ENCODE measurements around the gene MTHFD1L.

The MTHFD1L gene

DNA sequence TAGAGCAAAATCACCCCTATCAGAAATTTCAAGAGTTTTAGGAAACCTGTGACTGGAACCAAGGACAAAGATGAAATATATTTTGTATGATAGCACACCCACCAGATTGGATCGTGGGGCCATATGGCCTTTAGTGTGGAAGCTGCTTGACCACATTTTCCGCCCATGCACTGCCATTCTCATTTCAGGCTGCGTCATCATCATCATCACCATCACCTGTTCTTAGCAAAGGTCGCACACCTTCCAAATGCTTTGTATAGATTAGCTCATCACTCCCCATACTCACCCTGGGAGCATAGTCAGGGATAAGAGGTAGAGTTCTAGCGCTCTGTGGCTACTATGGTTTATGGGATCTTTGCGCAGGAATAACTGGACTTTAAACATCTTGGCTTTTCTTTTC is 185.7 kb downstream of the MTHFD1L start:
- no peak for DNase-seq

DNA sequence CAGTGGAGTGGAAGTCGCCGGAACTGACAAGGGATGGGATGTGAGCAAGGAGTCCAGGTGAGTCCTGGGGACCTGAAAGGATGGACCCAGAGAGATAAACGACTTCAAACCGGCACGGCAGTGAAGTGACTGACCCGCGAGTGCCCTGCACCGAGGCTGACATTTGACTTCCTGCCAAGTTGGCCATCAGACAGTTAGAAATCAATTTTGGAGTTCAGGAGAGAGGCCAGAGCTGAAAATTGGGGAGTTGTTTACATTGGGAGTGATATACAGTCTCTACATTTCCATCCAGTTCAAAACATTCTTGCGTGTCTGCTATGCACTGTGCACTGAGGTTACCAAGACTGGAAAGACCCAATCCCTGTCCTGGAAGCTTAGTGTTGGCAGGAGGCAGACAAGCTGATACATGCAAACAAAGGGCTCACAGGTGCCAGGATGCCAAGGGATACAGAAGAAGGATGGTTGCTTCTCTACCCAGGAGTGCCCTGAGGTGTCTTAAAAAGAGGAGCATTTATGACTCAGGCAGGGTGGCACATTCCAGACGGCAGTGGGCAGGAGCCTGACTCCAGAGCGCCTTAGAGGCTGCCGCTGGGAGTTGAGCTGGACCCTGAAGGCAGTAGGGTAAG is 186.6 kb downstream of the MTHFD1L start:
- DNase-seq = no peak

DNA sequence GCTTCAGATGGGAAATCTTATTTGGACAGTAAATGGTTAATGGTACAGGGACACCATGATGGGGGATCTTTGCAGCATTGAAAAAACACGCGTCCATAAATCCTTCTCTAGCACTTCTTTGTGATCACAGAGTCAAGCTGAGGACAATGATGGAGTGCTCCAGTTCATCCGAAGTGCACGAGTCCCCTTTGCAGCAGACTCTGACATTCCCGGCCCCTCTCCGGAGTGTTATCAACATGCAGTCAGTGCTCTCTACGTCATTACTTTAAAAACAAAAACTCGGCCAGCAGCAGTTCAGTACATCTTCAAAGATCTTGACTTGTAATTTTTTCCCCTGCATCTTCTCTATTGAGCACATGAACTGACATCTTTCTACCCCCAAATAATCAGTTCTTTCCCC is 188.8 kb downstream of the MTHFD1L start:
- no peak for DNase-seq

- no peak for DNase-seq
These were observed 190.9 kb downstream of the MTHFD1L start for GRCh38 chr6:151056230-151056907.

DNA sequence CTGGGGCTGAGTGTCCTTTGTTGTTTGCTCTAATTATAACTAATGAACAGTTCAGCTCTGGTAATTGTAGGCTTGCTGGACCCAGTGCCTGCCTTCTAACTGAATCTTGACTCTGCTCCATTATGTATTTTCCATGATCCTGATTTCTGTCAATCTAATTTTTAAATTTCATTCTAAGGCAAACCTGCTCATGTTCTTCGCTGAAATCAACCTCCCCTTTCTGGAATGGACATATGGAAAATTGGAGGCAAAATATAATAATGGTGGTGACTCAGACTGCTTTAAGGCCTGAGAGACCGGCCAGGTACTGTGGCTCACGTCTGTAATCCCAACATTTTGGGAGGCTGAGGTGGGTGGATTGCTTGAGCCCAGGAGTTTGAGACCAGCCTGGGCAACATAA is 191.6 kb downstream of the MTHFD1L start:
- no peak for DNase-seq

DNA sequence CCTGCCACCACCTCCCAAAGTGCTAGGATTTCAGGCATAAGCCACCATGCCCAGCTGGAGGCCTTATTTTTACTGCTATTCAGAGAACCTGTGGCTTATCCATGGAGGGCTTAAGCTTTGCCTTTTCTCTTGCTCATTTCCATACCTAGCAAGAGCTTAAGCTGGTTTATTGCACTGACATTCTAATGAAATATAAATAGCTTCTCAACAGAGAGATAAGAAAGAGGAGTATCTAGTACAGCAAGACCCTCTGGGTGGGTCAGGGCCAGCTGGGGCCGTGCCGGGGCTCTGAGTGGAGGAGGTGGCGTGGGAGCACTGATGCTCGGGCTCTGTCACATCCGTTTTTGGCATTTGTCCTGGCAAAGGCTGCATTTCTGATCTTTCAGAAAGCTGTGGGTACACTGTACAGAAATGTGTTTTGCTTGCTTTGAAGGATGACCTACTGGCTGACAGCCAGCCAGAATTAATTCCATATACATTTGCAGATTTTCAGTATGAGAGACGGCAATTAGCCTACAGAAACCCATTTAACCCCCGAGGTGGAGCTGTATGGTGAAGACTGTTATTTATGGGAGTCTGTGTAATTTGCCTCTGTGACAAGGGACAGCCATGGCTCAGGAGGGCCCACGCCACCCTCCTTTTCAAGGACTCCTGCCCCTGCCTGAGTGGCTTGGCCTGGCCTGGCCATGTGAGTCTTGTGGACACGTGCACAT is 192.7 kb downstream of the MTHFD1L start:
- DNase-seq = no peak

DNA sequence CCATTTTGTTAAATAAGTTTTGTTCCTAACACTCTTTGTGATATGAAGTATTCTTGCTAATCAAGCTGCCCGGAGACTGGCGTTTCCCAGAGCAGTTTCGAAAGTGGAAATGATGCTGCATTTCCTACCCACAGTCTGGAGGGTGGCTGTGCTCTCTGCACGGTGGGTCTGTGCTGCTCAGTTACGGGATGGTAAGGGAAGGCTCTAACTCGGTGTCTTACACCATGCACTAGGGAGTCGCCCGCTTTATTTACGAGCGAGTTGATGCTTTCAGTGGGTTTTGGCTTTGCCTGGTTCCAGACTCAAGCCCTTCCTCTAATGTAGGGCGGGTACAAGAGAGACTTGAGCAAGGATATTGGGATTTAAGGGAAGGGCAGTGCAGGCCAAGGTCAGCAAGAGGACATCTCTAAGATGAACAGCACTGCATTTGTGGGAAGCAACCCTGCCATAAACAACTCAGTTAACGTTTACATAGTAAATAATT is 194.2 kb downstream of the MTHFD1L start:
- no peak for DNase-seq

GRCh38 chr6:151060096-151060765 is 194.7 kb downstream of the MTHFD1L start:
- no peak for DNase-seq

- DNase-seq = no peak
These were observed 195.4 kb downstream of the MTHFD1L start for GRCh38 chr6:151060766-151061531.

GRCh38 chr6:151063352-151063751 is 197.8 kb downstream of the MTHFD1L start:
- no peak for DNase-seq

DNA sequence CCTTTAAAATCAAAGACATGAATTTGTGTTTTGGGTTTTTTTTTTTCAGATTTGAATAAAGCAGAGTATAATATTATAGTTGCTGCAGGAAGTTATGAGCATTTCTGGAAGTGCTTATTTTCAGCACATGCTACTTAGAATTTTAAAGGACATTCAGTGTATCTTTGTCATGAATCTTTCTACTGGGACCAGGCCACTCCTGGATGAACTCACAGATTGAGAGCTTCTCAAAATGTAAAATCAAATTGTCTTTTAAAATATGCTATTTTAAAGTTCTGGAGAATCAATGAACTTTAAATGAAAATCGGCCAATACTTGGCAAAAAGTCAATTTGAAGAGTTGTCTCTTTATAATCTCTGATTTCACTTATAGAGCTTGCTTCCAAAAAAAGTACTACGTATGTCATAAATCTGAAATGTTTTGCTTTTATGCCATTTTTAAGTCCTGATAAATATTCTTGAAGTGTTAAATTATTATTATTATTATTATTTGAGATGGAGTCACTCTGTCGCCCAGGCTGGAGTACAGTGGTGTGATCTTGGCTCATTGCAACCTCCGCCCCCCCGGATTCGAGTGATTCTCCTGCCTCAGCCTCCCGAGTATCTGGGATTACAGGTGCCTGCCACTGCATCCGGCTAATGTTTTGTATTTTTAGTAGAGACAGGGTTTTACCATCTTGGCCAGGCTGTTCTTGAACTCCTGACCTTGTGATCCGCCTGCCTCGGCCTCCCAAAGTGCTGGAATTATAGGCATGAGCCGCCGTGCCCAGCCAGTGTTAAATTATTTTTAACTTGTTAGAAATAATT is 198.5 kb downstream of the MTHFD1L start:
- DNase-seq = no peak

DNA sequence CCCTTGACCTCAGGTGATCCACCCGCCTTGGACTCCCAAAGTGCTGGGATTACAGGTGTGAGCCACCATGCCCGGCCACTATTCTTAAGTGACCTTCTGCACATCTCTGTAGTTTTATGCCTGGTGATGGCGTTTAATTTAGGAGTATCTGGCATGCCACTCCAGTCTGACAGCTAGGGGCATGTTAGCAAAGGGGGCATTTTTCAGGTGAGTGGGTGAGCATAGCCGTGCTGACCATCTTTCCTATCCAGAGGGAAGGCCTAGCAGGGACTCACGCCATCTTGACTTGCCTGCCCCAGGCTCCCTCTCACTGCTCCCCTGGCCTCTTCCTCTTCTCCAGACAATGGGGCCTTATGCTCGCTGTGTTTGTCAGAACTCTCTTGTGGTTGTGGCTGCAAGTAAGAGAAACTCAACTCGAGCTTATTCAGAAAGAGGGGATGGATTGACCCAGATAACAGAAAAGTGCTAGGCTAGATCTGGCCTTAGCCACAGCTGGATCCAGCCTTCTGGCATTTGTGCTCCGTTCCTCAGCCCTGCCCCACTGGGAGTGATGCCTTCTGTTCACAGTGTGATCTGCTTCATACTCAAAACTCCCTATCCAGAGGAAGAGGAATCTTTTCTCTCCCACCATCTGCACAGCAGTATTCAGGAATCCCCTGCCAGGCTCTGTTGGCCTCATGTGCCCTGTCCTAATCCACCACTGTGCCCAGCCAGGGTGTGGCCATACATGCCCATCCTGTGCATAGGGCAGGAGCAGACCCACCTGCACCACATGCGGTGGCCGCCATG is 199.7 kb downstream of the MTHFD1L start:
- no peak for DNase-seq

GRCh38 chr6:151067684-151068596 is 202.4 kb downstream of the MTHFD1L start:
- no peak for DNase-seq

DNA sequence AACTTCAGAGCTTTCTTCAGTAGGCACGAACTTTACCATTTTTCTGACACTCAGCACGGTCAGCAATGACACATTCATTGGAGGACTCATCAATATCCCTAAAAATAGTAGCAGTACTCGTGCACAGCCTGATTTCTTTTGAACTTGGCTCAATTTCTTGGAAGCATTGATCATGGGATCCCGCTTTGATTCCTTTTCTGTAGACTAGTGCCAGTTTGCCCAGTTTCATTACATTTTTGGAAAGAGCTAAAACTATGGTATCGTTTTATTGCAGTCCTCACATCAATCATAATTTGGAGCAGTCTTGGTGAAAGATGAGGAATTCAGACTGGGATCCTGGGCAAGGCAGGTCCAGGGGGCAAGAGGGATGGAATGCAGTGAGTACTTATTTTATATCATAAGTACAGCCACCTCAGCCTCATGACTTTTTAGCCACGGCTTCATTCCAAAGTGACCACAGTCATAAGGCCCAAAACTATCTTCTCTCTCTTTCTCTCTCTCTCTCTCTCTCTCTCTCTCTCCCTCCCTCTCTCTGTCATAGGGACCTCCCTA is 203.3 kb downstream of the MTHFD1L start:
- no peak for DNase-seq

- no peak for DNase-seq
These were observed 204.1 kb downstream of the MTHFD1L start for GRCh38 chr6:151069641-151070040.

GRCh38 chr6:151070631-151071051 is 205.1 kb downstream of the MTHFD1L start:
- DNase-seq = no peak

GRCh38 chr6:151071295-151071694 is 205.8 kb downstream of the MTHFD1L start:
- DNase-seq = no peak

DNA sequence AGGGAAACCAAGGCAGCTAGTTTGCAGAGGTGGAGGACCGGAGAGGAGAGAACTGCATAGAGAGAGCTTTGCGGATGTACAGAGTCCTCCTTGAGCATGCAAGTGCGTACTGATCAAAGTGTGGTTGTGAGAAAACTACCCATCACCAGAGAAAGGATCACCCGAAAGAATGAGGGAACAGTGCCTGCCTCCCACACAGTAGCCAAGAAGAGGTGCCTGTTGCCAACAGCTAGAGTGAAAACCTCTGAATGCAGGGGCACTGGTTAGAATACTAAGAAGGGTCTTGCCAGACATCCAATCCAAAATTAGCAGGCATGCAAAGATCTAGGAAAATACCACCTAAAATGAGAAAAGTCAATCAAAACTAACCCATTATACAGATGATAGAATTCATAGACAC is 207.6 kb downstream of the MTHFD1L start:
- DNase-seq = no peak

- DNase-seq = no peak
These were observed 208.2 kb downstream of the MTHFD1L start for GRCh38 chr6:151073701-151074100.

DNA sequence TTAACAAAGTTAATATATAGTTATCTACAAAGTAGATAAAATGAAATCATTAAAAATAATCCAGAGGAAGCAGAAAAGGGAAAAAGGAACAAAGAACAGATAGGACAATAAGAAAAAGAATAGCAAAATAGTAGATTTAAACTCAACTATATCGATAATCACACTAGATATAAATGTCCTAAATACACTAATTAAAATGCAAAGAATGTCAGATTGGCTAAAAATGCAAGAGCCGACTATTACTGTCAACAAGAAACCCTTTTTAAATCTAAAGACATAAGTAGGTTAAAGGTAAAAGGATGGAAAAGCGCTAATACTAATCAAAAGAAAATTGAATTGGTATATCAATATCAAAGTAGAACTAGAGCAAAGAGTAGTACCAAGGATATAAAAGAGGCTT is 209.5 kb downstream of the MTHFD1L start:
- no peak for DNase-seq

All from NCI-H526 treated with DMSO at 0.1 percent for 48 hours (cell line).